GM21447 (cell line): ENCODE data around the gene NANOS2.
A peak's percentile ranks its signal among the peaks of the same experiment; 100 is the strongest.
"Not testable (repeated sequence)": the region's sequence is repeated elsewhere in the genome, so short reads cannot be mapped to it uniquely, and the experiment has no call there.

ENCODE experiments used
- ATAC-seq: cut with Tn5 transposase; IDR thresholded peaks from one replicate; pipeline ENCODE4 v1.9.1; 2021; ENCODE audit not compliant: unreplicated experiment

Gene NANOS2

DNA sequence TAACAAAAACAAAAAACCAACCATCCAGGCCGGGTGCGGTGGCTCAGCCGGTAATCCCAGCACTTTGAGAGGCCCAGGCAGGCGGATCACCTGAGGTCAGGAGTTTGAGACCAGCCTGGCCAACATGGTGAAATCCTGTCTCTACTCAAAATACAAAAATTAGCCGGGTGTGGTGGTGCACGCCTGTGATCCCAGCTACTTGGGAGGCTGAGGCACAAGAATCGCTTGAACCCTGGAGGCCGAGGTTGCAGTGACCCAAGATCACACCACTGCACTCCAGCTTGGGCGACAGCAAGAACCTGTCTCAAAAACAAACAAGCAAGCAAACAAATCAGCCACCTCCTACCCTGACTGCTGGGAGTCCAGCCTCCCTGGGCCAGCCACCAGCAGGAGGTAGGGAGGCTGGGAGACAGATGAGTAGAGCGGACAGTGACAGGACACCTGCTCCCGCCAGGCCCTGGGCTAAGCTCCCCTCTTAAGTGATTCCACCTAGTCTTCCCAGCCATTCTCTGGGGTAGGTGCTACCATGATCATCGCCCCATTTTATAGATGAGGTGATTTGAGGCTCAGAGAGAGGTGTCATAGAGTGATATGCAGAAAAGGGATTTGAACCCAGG, 18.5 kb downstream of the NANOS2 start:
- ATAC-seq: not testable (repeated sequence)

DNA sequence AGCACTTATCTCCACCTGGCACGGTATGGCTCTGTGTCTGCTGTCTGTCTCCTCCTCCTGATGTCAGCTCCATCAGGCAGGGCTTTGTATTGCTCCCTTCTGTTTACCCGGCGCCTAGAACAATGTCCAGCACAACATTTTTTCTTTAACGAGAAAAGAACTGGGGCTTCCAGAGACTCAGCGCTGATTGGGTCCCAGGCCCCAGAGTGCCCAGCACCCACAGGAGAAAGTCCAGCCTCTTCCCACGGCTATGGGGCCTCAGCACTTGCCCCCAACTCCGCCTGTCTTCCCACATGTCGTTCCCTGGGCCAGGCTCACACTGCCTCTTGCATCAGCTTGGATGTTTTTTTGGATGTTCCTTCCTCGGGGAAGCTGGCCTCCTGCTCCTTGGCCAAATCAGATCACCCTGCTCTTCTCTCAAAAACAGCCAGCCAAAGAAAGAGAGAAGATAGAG, 19.0 kb downstream of the NANOS2 start:
- no peak for ATAC-seq

DNA sequence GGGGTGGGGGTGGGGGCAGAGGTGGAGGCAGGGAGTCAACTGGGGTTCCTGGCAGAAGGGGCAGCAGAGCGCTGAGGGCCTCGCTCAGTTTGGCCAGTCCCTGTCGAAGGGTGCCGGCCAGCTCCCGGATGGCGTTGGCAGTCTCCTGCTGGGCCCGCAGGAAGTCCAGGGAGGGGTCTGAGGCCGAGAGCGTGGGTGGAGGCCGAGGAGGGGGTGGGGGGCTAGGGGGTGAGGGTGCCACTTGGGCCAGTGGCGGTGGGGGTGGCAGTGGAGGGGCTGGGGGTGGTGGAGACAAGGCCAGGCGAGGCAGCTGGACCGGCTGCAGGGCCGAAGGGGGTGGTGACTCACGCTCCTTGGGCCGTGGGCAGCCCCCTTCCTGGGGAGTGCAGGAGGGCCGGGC, 23.7 kb downstream of the NANOS2 start:
- ATAC-seq: no peak

DNA sequence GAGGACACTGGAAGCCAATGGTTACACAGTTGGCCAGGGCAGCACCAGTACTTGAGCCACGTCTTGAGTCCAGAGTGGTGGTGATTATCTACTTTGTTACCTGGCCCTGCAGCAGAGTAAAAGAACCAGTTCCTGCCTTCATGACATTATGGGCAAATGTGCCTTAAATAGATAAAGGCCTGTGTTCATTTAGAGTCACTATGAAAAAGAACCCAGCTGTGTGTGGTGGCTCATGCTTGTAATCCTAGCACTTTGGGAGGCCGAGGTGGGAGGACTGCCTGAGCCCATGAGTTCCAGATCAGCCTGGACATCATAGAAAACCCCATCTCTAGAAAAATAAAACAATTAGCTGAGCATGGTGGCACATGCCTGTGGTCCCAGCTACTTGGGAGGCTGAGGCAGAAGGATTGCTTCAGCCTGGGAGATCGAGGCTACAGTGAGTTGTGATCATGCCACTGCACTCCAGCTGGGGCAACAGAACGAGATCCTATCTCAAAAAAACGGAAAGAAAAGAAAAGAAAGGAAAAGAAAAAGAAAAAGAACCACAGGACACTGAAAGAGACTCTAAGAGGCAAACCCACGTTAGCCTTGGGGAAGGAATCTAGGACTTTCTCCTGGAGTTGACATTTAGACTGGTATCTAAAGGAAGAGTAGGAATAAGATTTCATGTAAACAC, 25.2 kb downstream of the NANOS2 start:
- no peak for ATAC-seq

DNA sequence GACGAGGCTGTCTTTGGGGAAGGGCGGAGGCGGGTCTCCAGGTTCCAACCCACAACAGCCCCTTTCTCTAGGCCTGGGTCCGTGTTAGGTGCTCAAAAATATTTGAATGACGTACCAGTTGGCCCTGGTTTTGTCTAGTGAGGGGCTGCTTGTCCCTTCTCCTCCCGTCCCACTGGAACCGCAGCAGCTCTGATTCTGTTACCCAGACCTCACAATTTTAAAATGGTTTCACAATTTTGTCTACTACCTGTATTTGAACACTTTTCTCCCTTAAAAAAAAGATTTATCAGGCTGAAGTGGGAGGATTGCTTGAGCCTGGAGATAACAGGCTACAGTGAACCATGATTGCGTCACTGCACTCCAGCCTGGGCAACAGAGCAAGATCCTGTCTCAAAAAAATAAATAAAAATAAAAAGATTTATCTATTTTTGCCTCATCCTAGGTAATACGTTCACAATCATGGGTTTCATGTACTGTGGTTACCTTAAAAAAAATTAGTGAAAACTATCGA, 27.3 kb downstream of the NANOS2 start:
- ATAC-seq: no peak

DNA sequence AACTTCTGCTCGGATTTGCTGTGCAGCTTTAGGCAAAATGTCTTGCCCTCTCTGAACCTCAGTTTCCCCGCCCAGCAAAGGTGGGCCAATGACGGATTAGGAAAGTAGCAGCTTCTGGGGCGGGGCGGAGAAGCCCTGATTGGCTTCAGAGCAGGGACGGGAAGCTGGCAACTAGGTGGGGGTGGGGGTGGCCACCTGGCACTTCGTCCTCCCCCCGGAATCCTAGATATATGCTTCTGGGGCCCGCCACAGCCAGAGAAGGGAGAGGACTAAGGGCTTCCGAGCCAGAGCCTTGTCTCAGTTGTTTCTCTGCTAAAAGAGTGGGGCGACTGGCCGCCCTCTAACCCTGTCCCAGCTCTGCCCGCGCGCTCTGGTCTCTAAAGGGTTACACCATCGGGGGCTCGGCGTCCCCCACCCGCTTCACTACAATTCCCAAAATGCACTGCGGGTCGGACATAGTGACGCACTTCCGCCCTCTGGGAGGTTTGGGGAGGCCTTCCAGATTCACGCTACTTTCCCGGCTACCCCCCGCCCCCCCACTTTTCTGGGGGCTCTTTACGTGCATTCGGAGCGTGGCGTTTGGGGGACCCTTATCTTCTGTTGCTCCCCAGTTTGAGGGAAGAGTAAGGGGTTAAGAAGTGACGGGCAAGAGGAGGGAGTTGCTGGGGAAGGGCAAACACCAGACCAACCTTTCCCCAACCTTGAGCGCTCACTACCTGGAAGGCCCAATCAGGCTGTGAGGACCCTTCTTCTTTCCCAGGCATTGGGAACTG, 28.0 kb downstream of the NANOS2 start:
- ATAC-seq: peak; percentile 48

DNA sequence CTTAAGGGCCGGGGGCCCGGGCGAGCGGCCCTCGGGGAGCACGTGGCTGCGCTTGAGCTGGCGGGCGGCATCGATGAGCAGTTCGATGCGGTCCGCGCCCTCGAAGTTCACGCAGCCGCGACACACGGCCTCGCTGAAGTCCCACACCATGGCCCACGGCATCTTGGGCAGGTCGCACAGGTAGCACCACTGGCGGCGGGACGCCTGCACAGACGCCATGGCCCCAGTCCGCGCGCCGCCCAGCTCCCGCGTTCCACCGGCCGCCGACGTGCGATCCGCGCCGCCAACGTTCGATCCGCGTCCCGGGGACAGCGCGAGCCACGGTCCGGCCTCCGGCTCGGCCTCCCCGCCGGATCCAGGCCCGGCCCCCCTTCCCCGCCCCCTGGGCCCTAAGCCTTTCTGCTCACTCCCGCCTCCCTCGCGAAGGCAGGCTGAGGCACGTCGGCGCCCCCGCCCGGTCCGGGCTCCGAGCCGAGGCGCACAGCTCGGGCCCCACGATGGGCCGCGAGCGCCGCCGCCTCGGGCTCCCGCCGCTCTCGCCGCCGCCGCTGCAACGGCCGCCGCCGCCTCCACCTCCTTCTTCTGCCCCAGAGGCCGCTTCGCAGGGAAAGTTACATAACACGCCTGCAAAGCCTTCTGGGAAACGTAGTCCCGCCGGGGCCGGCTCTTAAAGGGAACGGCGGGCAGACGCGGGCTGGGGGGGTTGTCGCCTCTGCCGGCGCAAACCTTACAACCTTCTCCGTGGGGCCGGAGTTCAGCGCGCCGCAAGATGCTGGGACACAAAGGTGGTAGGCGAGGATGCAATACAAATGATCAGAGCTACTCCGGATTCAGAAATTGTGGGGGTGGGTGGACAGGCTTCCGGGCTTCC, 28.8 kb downstream of the NANOS2 start, which contains the start of gene IRF2BP1:
Gene IRF2BP1, minus strand, starts transcription at position 586 of the 871 bp plus-strand sequence. Its CDS starts 367 bp downstream, at position 219.
- ATAC-seq: peak; percentile 45

DNA sequence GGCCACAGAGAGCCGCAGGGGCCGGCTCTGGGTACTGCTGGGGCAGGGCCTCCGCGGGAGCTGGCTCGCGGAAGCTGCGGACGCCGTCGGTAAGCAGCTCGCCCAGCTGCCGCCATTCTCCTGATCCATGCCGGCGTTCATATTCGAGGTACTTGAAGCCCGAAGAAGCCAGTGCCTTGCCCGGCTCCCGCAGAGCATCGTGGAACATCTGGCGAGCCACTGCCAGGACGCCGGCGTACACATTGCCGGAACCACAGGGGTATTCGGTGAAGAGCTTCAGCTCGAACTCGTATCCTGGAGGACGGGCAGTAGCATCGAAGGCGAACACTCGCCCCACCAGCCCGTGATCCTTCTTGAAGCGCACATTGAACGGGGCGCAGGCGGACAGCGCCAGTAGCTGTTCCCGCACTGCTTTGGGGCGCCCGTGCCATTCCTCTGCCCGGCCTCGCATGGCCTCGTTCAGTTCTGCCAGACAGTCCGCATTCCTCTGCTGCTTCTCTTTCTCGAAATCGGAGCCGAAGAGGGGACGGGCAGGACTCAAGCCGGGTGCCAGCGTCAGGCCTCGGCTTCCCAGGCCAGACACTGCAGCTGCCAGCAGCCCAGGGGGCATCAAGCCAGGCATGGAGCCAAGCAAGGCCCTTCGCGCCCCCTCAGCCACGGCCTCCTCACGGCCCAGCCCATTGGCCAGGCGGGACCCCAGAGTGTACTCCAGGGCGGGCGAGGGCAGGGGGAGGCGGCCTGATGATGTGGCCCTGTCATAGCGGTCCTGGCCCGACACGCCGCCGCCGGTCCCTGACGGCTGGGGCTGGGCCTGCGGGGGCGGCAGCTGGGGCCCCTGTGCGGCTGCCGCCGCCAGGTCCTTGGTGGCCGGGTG, 29.7 kb downstream of the NANOS2 start:
- ATAC-seq: no peak

DNA sequence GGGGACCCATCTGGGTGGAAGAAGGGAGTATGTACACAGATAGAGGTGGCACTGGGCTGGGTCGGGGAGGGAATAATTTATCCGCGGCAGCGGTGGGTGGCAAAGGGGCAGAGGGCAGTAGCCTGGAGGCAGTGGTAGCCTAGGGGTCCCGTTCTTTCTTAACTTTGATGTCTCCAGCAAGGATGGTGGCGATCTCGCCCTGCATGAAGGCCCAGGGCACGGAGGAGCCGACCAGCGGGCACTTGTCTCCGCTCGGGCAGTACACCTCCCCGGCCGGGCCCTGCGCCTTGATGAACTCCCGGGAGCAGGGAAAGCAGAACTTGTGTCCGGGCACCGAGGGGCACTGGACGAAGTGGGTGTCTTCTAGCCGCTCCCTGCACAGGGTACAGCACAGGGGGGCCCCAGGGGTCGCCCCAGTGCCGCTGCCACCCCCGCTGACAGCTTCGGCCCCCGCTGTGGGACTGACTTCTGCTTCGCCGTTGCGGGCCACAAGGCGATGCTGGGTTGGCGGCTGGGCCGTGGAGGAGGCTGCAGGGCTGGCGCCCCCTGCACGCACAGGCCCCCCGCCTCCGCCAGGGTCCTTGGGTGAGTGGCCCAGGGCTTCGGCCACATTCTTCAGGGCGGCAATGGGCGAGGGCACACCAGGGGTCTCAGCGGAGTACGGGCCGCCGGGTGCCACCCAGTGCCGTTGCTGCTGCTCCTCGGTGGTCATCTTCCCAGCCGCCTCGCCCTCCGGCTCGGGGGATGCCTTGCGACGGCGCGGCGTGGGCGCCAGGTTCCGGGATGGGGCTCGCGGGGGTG, 30.5 kb downstream of the NANOS2 start:
- no peak for ATAC-seq

DNA sequence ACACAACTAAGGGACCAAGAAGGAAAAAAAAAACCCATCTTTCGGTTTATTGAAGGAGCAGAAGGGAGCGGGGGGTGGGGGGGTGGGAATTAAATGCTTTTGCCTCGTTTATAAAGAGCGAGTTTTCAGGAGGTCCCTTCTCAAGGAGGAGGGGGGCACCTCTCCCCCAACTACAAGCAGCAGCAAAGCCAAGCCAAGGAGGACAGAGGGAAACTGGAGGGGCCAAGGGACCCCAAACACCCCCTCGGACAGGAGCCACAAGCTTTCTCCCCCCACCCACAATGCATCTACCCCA, 31.0 kb downstream of the NANOS2 start:
- ATAC-seq: no peak

DNA sequence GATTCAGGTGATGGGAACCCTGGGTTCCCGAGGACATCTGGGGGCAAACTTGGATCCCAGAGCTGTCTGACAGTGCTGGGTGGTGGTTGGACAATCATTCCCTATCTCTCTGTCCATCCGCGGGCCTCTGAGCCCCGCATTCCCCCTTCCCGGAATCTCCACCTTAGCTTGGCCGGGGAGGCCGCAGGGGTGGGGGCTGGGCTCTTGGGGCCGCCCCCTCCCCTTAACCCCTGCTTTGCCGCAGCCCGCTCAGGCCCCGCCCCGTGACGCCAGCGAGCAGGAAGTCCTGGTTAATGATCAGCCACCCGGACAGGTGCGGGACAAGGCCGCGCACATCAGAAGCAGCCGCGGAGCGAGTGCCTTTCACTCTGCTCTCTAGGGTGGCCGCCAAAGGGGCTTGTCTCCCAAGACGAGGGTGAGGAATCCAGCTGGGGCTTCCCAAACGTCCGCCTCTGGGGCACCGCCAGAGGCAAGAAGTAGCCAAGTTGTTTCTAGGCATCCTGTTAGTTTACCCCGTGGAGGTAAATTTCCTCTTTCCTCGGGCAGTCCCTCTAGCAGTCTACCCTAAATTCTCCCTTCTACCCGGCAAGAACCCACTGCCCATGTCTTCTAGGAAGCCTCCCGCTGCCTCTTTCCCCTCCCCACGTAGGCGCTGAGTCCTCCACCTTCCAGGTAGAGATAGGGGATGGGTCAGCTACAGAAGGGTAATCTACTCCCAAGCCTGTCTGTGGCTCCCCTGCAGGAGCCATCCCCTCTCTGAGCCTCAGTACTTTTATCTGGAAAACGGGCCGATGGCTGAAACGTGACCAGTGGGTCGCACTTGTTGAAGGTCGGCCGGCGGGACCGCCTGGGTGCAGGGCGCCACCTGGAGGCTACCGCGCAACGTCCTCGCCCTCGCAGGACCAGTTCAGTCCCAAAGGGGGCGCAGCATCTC, 31.7 kb downstream of the NANOS2 start:
- ATAC-seq: peak; percentile 29

DNA sequence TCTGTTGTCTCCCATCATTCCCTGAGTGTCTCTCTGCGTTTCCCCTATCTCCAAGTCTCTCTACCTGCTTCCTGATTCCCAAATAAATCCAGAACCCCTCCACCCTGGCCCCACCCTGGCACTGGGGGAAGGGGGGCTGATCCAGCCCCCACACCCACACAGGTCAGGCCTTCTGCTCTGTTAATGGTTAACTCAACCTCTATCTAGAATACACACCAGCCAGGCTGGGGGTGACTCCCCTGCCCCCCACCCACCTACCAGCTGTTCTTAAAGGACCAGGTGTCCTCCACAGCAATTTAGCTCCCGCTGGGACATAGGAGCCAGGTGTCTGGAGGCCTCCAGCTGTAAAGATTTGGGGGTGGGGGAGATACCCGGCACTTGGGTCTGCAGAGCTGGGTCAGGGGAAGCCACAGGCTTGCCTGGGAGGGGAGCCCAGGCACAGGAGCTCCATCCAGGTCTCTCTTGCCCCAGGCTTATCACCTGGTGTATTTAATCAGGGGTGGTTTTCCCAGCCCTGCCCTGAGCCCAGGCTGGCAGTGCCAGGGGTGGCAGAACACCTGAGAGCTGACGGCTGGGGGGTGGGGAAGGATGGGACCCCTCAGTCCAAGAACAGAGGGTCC, 32.6 kb downstream of the NANOS2 start:
- ATAC-seq: no peak

DNA sequence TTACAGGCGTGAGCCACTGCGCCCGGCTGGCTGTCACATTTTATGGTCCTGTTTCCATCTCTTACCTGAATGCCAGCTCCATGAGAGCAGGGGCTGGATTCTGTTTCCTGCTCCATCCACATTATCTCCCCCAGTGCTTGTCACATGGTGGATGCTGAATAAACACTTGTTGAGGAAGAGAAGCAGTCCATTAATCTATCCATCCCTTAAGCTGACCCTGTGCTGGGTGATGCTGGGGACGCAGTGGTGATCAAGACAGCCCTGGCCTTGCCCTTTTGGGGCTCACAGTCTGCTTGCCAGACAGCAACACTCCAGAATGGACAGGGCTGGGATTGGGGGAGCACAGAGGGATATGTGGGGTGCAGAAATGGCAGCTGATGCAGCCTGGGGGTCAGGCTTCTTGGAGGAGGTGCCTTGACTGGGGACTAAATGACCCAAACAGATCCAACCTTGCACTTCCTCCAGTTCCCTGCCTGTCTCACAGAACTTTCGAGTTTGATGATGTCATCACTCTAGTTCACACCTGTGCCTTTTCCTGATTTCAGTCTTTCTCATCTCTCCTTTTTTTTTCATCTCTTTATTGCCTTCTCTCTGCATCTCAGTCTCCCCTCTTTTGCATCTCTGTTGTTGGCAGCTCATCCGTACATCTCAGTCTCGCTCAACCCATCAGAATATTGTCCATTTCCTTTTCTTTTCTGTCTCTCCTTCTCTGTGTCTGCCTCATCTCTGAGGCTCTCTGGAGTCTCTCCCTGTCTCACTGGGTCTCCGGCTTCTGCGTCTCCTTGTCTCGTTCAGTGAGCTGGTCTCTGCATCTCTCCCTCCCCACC, 33.3 kb downstream of the NANOS2 start:
- no peak for ATAC-seq

DNA sequence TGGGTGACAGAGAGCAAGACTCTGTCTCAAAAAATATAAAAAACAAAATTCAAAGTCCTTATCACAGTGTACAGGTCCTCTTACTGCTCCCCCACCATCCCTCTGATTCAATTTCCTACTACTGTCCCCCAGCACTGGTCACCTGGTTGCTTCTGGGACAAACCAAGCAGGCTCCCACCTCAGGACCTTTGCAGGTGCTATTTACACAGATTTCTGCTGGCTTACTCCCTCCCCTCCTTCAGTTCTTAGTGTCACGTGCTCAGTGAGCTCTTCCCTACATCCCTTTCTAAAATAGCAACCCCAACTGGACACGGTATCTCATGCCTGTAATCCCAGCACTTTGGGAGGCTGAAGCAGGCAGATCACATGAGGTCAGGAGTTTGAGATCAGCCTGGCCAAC, 34.6 kb downstream of the NANOS2 start:
- no peak for ATAC-seq

DNA sequence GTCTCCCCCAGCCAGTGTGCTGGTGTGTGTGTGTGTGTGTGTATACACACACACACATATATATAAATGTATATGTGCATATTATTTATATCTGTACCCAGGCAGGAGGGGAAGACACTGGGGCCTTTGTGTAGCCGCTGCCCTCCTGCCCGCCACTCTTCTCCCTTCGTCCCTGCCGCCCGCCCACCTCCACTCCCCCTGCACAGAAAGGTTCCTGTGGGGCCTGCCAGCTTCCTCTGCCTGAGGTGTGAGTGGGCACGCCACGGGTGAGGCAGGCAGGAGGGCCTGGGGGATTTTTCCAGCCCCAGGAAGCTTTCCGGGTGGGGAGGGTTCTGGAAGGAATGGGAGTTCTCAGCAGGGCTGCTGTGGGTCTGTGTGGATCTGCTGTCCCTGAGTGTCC, 35.5 kb downstream of the NANOS2 start:
- no peak for ATAC-seq

DNA sequence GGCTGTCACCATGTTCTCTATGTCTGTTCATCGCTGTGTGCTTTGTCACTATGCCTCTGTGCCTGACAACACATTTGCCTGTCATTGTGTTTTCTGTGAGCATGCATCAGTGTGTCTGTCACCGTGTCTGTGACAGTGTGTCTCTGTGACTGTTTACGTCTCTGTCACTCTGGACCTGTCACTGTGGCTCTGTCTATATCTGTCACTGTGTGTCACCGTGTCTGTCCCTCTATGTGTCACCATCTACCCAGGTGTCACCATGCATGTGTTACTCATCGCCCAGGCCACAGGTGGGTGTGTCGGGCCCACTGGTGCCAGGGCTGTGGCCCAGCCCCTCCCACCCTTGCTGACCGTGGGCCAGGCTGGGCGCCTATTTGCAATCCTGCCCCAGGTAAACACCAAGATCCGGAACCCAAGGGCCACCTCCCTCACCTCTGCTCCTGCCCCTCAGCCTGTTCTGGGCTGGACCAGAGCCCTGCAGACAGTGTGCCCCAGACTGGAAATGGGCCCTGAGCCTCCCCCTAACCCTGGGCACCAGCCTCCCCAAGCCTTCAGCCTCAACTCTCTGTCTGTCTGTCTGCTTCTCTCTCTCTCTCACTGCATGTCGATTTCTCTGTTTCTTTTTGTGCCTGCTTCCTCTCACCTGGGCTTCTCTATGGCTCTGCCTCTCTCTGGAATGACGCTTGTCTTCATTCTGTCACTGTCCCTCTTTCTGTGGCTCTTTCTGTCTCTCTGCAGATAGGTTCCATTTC, 36.4 kb downstream of the NANOS2 start:
- no peak for ATAC-seq
